Gastroesophageal sphincter (tissue), 4 donors: ENCODE measurements around the gene IL4R. TPM values are rescaled to one million over a fixed set of nuclear protein-coding genes. Genes with fewer than 3 reads are reported as not detected.

Source experiments
- ATAC-seq: fragments of 150-250 bp; one replicate; pipeline ENCODE4 v1.9.1; 2016; ENCODE audit warnings: mild to moderate bottlenecking, moderate library complexity
- H3K27ac ChIP-seq, 4 donors: fragments of 200-600 bp; sonication (generic) in 3 of 4; 1 replicate in 3 of 4; 2 replicates in 1 of 4; pipeline ENCODE4 v1.5.1; 2016 to 2019
- H3K27me3 ChIP-seq: fragments of 200-600 bp; sonication (generic); one replicate; pipeline ENCODE4 v1.5.1; 2019
- H3K36me3 ChIP-seq, 2 donors: fragments of 200-600 bp; sonication (generic); one replicate each; pipeline ENCODE4 v1.5.1; 2019; ENCODE audit warnings: control low read depth in 1 of 2
- H3K4me1 ChIP-seq, 3 donors: fragments of 200-600 bp; sonication (generic); 1 replicate in 2 of 3; 2 replicates in 1 of 3; pipeline ENCODE4 v1.5.1; 2016 to 2019; ENCODE audit warnings: control low read depth in 2 of 3
- H3K4me3 ChIP-seq, 2 donors: fragments of 200-600 bp; sonication (generic); one replicate each; pipeline ENCODE4 v1.5.1; 2019; ENCODE audit warnings: mild to moderate bottlenecking in 1 of 2, moderate library complexity in 1 of 2
- H3K9me3 ChIP-seq, 3 donors: fragments of 200-600 bp; sonication (generic); one replicate each; pipeline ENCODE4 v1.5.1; 2017 to 2019; ENCODE audit warnings: control low read depth in 2 of 3
- EP300 ChIP-seq: sonication (generic); formaldehyde crosslinking; IDR thresholded peaks from one replicate; pipeline ENCODE4 v1.6.1; 2017; ENCODE audit warnings: antibody characterized with exemption, mild to moderate bottlenecking
- POLR2A ChIP-seq, 2 donors: fragments of 450-650 bp; IDR thresholded peaks; one replicate each; pipeline ENCODE4 v1.6.1; 2017; ENCODE audit warnings: antibody characterized with exemption in 2 of 2, mild to moderate bottlenecking in 2 of 2, moderate library complexity in 1 of 2
- POLR2AphosphoS5 ChIP-seq: sonication (generic); formaldehyde crosslinking; IDR thresholded peaks from one replicate; pipeline ENCODE4 v1.6.1; 2017; ENCODE audit warnings: antibody characterized with exemption
- WGBS, 2 donors: methylation state at CpG; one replicate each; pipeline ENCODE4 v1.1.5; 2018; ENCODE audit warnings: low coverage in 1 of 2; 5-methylcytosine and 5-hydroxymethylcytosine counted together
- total RNA-seq, 4 donors: library from RNA; depleted of rRNA; stranded (reverse); fragments of >200 nt; gene quantifications; one replicate each; pipeline ENCODE4 v1.1.0, GENCODE V29; 2016
- TF ChIP-seq, protein P1 (sequence below), 4 experiments: fragments of 200-600 bp in 2 of 4; fragments of 450-650 bp in 2 of 4; sonication (generic) in 1 of 4; IDR thresholded peaks; one replicate each; pipeline ENCODE4 v1.5.1; 2017 to 2019; ENCODE audit warnings: antibody characterized with exemption in 4 of 4, mild to moderate bottlenecking in 2 of 4, moderate library complexity in 2 of 4

IL4R gene
- total RNA-seq, 4 donors from 2014 or later: 72.3 to 212 (median 110) TPM

DNA sequence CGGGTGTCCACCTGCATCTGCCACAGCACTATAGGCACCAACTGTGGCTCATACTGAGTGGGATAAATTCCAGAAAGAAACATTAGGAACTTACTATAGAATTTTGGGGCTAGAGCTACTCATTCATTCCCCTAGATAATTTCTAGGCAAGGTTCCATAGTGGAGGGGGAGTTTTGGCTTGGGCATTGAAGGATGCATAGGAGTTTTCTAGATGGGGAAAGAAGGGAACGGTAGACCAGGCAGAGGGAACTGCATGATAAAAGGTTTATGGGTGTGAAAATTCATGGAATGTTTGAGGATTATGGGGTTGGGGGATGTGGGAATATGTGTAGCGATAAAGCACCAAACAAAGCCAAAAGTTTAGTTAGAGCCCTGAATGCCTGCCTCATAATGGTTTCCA is 35.5 kb downstream of the IL4R start:
- peaks cover 0 to 14% (median 0%) of the 10 kb centered on the region in 3 donors for H3K4me1 ChIP-seq
- WGBS, 2 donors: 80 to 91% methylated on average over 1 to 3 of the region's 3 CpGs
- H3K27me3 ChIP-seq: no peaks in the 10 kb centered on the region
- H3K4me3 ChIP-seq: no peak overlapping the region
- H3K9me3 ChIP-seq: no peaks in the 10 kb centered on the region
- TF ChIP-seq POLR2A (IDR thresholded peaks at IDR 0.05) (no peak), EP300 (no peak)
- TF ChIP-seq, protein P1, sequence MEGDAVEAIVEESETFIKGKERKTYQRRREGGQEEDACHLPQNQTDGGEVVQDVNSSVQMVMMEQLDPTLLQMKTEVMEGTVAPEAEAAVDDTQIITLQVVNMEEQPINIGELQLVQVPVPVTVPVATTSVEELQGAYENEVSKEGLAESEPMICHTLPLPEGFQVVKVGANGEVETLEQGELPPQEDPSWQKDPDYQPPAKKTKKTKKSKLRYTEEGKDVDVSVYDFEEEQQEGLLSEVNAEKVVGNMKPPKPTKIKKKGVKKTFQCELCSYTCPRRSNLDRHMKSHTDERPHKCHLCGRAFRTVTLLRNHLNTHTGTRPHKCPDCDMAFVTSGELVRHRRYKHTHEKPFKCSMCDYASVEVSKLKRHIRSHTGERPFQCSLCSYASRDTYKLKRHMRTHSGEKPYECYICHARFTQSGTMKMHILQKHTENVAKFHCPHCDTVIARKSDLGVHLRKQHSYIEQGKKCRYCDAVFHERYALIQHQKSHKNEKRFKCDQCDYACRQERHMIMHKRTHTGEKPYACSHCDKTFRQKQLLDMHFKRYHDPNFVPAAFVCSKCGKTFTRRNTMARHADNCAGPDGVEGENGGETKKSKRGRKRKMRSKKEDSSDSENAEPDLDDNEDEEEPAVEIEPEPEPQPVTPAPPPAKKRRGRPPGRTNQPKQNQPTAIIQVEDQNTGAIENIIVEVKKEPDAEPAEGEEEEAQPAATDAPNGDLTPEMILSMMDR (IDR thresholded peaks at IDR 0.05): no peak
- H3K36me3 ChIP-seq: peaks cover 0 to 100% of the 10 kb centered on the region in 2 donors
- peak overlapping the region in 2 of 4 donors; percentile 46 to 61 for H3K27ac ChIP-seq
- ATAC-seq: no peak

DNA sequence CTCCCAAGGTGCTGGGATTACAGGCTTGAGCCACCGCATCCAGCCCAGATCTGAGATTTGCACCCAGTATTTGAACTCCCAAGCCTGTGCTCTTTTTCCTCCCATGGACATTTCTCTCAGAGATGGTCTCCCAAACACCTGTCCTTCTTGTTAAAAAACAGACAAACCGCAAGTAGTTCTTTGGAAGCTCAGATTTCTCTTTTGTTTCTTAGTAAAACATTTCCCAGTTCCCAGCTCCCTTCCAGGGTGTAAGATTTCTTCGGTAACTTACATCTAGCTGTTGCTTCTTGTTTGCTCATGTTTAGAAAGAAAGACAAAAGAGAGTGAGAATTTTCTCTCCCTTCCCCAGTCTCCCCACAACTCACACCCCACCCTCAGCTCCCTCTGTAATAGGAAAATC is 36.2 kb downstream of the IL4R start:
- WGBS, 2 donors: 58 to 95% methylated on average over 2 to 3 of the region's 3 CpGs

DNA sequence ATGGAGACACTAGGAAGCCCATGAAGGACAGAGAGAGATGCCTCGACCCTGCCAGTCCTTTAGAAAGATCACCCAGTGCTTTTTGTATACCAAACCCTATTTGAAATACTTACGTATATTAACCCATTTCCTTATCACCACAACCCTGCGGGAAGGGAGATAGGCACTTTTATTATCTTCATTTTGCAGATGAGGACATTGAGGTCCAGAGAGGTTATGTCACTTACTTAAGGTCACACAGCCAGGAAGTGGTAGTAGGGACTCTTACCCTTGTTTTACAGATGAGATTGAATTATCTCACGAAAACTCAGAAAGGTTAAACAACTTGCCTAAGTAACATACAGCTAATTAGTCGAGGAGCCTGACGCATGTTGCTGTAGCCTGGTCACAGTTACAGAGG is 38.2 kb downstream of the IL4R start:
- no peak for ATAC-seq
- Histone ChIP-seq H3K27ac (peak overlapping the region in 1 of 4 donors; percentile 20), H3K9me3 (no peaks in the 10 kb centered on the region), H3K27me3 (no peaks in the 10 kb centered on the region), H3K4me3 (no peak overlapping the region), H3K36me3 (peaks cover 0 to 100% of the 10 kb centered on the region in 2 donors), H3K4me1 (peaks cover 0 to 13% (median 0%) of the 10 kb centered on the region in 3 donors)
- 73 to 97% methylated on average over 2 to 6 of the region's 6 CpGs for WGBS, 2 donors
- TF ChIP-seq EP300: no peak
- no peak for TF ChIP-seq POLR2A (IDR thresholded peaks at IDR 0.05)
- TF ChIP-seq, protein P1 (IDR thresholded peaks at IDR 0.05): no peak
- no peak for TF ChIP-seq POLR2AphosphoS5

More for the DNA sequence above, 36.2 kb downstream of the IL4R start:
- no peaks in the 10 kb centered on the region for H3K9me3 ChIP-seq
- peak overlapping the region in 1 of 4 donors; percentile 61 for H3K27ac ChIP-seq
- ATAC-seq: no peak
- no peak overlapping the region for H3K4me3 ChIP-seq
- H3K36me3 ChIP-seq: peaks cover 0 to 100% of the 10 kb centered on the region in 2 donors
- H3K4me1 ChIP-seq: peaks cover 0 to 14% (median 0%) of the 10 kb centered on the region in 3 donors
- TF ChIP-seq, protein P1 (IDR thresholded peaks at IDR 0.05): no peak
- no peak for TF ChIP-seq POLR2A (IDR thresholded peaks at IDR 0.05)
- TF ChIP-seq EP300: no peak
- no peak for TF ChIP-seq POLR2AphosphoS5
- no peaks in the 10 kb centered on the region for H3K27me3 ChIP-seq

DNA sequence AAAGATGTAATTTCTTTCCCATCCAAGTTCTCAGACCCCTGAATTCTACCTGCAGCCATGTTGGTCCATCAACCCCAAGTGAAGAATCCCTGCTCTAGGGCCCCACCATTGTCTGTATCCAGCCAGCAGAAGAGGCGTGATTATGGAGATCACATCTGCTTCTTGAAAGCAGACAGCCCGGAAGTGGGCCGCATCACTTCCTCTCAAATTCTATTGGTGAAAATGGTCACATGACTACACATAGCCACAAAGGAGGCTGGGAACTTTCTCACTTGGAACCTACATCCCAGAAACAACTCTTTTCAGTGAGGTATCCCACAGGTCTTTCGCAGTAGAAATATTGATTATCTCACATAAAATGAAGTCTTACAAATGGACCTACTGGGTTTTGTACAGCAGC is 40.1 kb downstream of the IL4R start:
- Histone ChIP-seq H3K4me1 (no peaks in the 10 kb centered on the region), H3K27me3 (no peaks in the 10 kb centered on the region), H3K4me3 (no peak overlapping the region), H3K27ac (peak overlapping the region in 1 of 4 donors; percentile 24), H3K9me3 (no peaks in the 10 kb centered on the region), H3K36me3 (peaks cover 0 to 100% of the 10 kb centered on the region in 2 donors)
- TF ChIP-seq, protein P1 (IDR thresholded peaks at IDR 0.05): no peak
- TF ChIP-seq POLR2A (IDR thresholded peaks at IDR 0.05): no peak
- TF ChIP-seq EP300: no peak
- TF ChIP-seq POLR2AphosphoS5: no peak
- WGBS, 2 donors: 100% methylated on average over 1 to 2 of the region's 4 CpGs
- ATAC-seq: no peak

DNA sequence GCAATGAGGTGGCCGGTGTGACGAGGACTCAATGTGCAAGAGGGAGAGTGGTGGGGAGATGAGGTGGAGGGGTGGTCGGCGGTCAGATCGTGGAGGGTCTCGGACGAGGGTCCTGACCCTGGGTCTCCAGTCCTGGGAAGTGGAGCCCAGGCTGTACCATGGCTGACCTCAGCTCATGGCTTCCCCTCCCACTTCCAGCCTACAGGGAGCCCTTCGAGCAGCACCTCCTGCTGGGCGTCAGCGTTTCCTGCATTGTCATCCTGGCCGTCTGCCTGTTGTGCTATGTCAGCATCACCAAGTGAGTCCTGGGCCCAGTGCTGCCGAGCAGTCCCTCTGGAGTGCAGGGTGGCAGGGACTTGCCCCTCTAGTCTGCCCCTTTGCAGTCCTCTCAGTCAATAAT is 41.8 kb downstream of the IL4R start:
- H3K9me3 ChIP-seq: no peaks in the 10 kb centered on the region
- H3K4me3 ChIP-seq: no peak overlapping the region
- no peaks in the 10 kb centered on the region for H3K27me3 ChIP-seq
- TF ChIP-seq POLR2AphosphoS5 (peak; percentile 46), EP300 (no peak)
- TF ChIP-seq, protein P1 (IDR thresholded peaks at IDR 0.05): peak in 3 of 4 experiments; percentile 43 to 61 (median 55)
- WGBS, 2 donors: 71 to 92% methylated on average over 5 to 10 of the region's 12 CpGs
- H3K4me1 ChIP-seq: no peaks in the 10 kb centered on the region
- H3K27ac ChIP-seq: peak overlapping the region in 3 of 4 donors; percentile 4 to 58 (median 32)
- peak; percentile 64 for ATAC-seq
- H3K36me3 ChIP-seq: peaks cover 0 to 100% of the 10 kb centered on the region in 2 donors
